PC-3 (cell line): ENCODE results near the gene ATL2. TPM values are rescaled to one million over a fixed set of nuclear protein-coding genes. Genes with fewer than 3 reads are reported as not detected.

Experiments used
- ATAC-seq: fragments of 200-7000 bp; cut with Tn5 transposase; 2 replicates; pipeline ENCODE4 v1.9.1; 2020; ENCODE audit warnings: mild to moderate bottlenecking, moderate library complexity
- BruUV-seq: library from RNA; stranded (reverse); fragments of 400-500 nt; replicated peaks from 2 replicates; lab custom pipeline; 2021; lab: Mats Ljungman, UMichigan
- CTCF ChIA-PET: fragments of 300-600 bp; sonication (Branson Sonifier 250); formaldehyde crosslinking; loops from one replicate; lab custom pipeline; 2022; ENCODE audit warnings: antibody characterized with exemption; lab: Charles Lee
- POLR2A ChIA-PET: fragments of 300-600 bp; sonication (Branson Sonifier 250); formaldehyde crosslinking; loops from one replicate; lab custom pipeline; 2022; ENCODE audit warnings: antibody characterized with exemption; ENCODE audit not compliant: unreplicated experiment; lab: Charles Lee
- DNase-seq: peaks from one replicate; pipeline ENCODE4 v3.0.0-alpha.2; 2015
- H2AFZ ChIP-seq: fragments of 300-600 bp; sonication (generic); 2 replicates; pipeline ENCODE4 v1.6.0; 2016; ENCODE audit warnings: antibody characterized with exemption, low read length
- H3F3A ChIP-seq: fragments of 300-600 bp; sonication (generic); one replicate; pipeline ENCODE4 v1.6.0; 2017; ENCODE audit warnings: antibody characterized with exemption, low read length, control low read depth, mild to moderate bottlenecking; ENCODE audit not compliant: unreplicated experiment
- H3K27ac ChIP-seq: fragments of 300-600 bp; sonication (generic); 2 replicates; pipeline ENCODE4 v1.5.1; 2016; ENCODE audit warnings: mild to moderate bottlenecking, low read length
- H3K27me3 ChIP-seq: fragments of 300-600 bp; sonication (generic); 2 replicates; pipeline ENCODE4 v1.6.1; 2016; ENCODE audit warnings: low read length, mixed read lengths
- H3K36me3 ChIP-seq: fragments of 300-600 bp; sonication (generic); 2 replicates; pipeline ENCODE4 v1.6.1; 2016; ENCODE audit warnings: low read depth, mixed run types, low read length, mixed read lengths
- H3K4me1 ChIP-seq: fragments of 300-600 bp; sonication (generic); 2 replicates; pipeline ENCODE4 v1.5.1; 2016; ENCODE audit warnings: low read length; ENCODE audit not compliant: insufficient read depth
- H3K4me2 ChIP-seq: fragments of 300-600 bp; sonication (generic); 2 replicates; pipeline ENCODE4 v1.6.0; 2016; ENCODE audit warnings: low read length
- H3K4me3 ChIP-seq: fragments of 300-600 bp; sonication (generic); 2 replicates; pipeline ENCODE4 v1.5.1; 2016; ENCODE audit warnings: mild to moderate bottlenecking, low read length, mixed read lengths
- H3K79me2 ChIP-seq: fragments of 300-600 bp; sonication (generic); 2 replicates; pipeline ENCODE4 v1.6.1; 2017; ENCODE audit warnings: low read length, mixed read lengths
- H3K9ac ChIP-seq: fragments of 300-600 bp; sonication (generic); 2 replicates; pipeline ENCODE4 v1.6.0; 2016; ENCODE audit warnings: mild to moderate bottlenecking, low read length
- H3K9me2 ChIP-seq: fragments of 300-600 bp; sonication (generic); replicated peaks from 2 replicates; pipeline ENCODE4 v1.6.1; 2016; ENCODE audit warnings: mixed run types, low read length, mixed read lengths
- H3K9me3 ChIP-seq: fragments of 300-600 bp; sonication (generic); 2 replicates; pipeline ENCODE4 v1.6.1; 2016; ENCODE audit warnings: low read length, mixed read lengths
- H4K20me1 ChIP-seq: fragments of 300-600 bp; sonication (generic); 2 replicates; pipeline ENCODE4 v1.6.1; 2016; ENCODE audit warnings: low read length, mixed read lengths
- CTCF ChIP-seq: fragments of 300-600 bp; sonication (generic); conservative IDR thresholded peaks from 2 replicates; pipeline ENCODE4 v1.5.1; 2017; ENCODE audit warnings: antibody characterized with exemption, low read depth, mild to moderate bottlenecking, low read length
- EZH2 ChIP-seq: fragments of 300-600 bp; sonication (generic); IDR thresholded peaks from one replicate; pipeline ENCODE4 v1.6.1; 2017; ENCODE audit warnings: antibody characterized with exemption, mild to moderate bottlenecking, low read length; ENCODE audit not compliant: unreplicated experiment
- EZH2phosphoT487 ChIP-seq: fragments of 300-600 bp; sonication (generic); IDR thresholded peaks from 2 replicates; pipeline ENCODE4 v1.6.1; 2018; ENCODE audit warnings: mild to moderate bottlenecking, antibody characterized with exemption, low read length, borderline replicate concordance
- intact Hi-C: fragments of 100-400 bp; cut with micrococcal nuclease; formaldehyde crosslinking; loops from 2 replicates; pipeline ENCODE4 v1.9.0; 2023
- total RNA-seq: library from RNA; depleted of rRNA; stranded (reverse); fragments of >200 nt; gene quantifications from 2 replicates; pipeline ENCODE4 v1.2.3, GENCODE V29; 2014

ATL2 gene
- total RNA-seq, 1 experiment from 2014 or later, result 89.4 TPM

GRCh38 chr2:38265461-38265860 is 111.6 kb downstream of the ATL2 start:
- Histone ChIP-seq H3F3A (no peaks in the 10 kb centered on the region), H3K4me1 (peaks cover 6% of the 10 kb centered on the region; the same call in 1 of the 2 replicates), H3K9ac (no peak overlapping the region), H3K4me3 (no peak overlapping the region), H3K4me2 (no peak overlapping the region), H3K79me2 (no peaks in the 10 kb centered on the region), H3K27me3 (no peaks in the 10 kb centered on the region), H3K36me3 (no peaks in the 10 kb centered on the region), H2AFZ (no peak overlapping the region), H3K27ac (no peak overlapping the region), H4K20me1 (no peaks in the 10 kb centered on the region), H3K9me2 (no peaks in the 10 kb centered on the region), H3K9me3 (no peaks in the 10 kb centered on the region)
- no peak for DNase-seq
- intact Hi-C loops, result no loop called here
- CTCF ChIA-PET, result no interaction called here
- ATAC-seq, result no peak
- no peak for TF ChIP-seq CTCF
- TF ChIP-seq EZH2, result no peak
- no peak for TF ChIP-seq EZH2phosphoT487
- POLR2A ChIA-PET, result no interaction called here
- no TSS peak for BruUV-seq

GRCh38 chr2:38264396-38265221 is 112.5 kb downstream of the ATL2 start:
- POLR2A ChIA-PET, result no interaction called here
- DNase-seq, result no peak
- intact Hi-C loops, result no loop called here
- H3K36me3 ChIP-seq, result no peaks in the 10 kb centered on the region
- CTCF ChIA-PET, result no interaction called here
- no peaks in the 10 kb centered on the region for H3K79me2 ChIP-seq
- BruUV-seq, result no TSS peak
- no peak overlapping the region for H3K4me2 ChIP-seq
- peaks cover 6% of the 10 kb centered on the region; the same call in 1 of the 2 replicates for H3K4me1 ChIP-seq
- no peak for ATAC-seq
- H3K9me2 ChIP-seq, result no peaks in the 10 kb centered on the region
- H3K27me3 ChIP-seq, result no peaks in the 10 kb centered on the region
- no peak overlapping the region for H3K4me3 ChIP-seq
- no peak overlapping the region for H2AFZ ChIP-seq
- H3K9me3 ChIP-seq, result no peaks in the 10 kb centered on the region
- H3K27ac ChIP-seq, result no peak overlapping the region
- no peak for TF ChIP-seq CTCF
- no peak for TF ChIP-seq EZH2phosphoT487
- no peak for TF ChIP-seq EZH2
- no peaks in the 10 kb centered on the region for H4K20me1 ChIP-seq
- no peak overlapping the region for H3K9ac ChIP-seq
- no peaks in the 10 kb centered on the region for H3F3A ChIP-seq

- intact Hi-C loops, result no loop called here
- no peaks in the 10 kb centered on the region for H3F3A ChIP-seq
- BruUV-seq, result no TSS peak
- POLR2A ChIA-PET, result no interaction called here
- no peaks in the 10 kb centered on the region for H3K27me3 ChIP-seq
- peaks cover 6% of the 10 kb centered on the region; the same call in 1 of the 2 replicates for H3K4me1 ChIP-seq
- H3K9me3 ChIP-seq, result no peaks in the 10 kb centered on the region
- no peak for DNase-seq
- no peak overlapping the region for H3K4me2 ChIP-seq
- H3K79me2 ChIP-seq, result no peaks in the 10 kb centered on the region
- H3K4me3 ChIP-seq, result no peak overlapping the region
- H3K27ac ChIP-seq, result no peak overlapping the region
- TF ChIP-seq EZH2, result no peak
- no peak for TF ChIP-seq EZH2phosphoT487
- TF ChIP-seq CTCF, result no peak
- CTCF ChIA-PET, result no interaction called here
- H3K9me2 ChIP-seq, result no peaks in the 10 kb centered on the region
- no peak overlapping the region for H3K9ac ChIP-seq
- H4K20me1 ChIP-seq, result no peaks in the 10 kb centered on the region
- no peak overlapping the region for H2AFZ ChIP-seq
- ATAC-seq, result no peak
- H3K36me3 ChIP-seq, result no peaks in the 10 kb centered on the region
These were observed 113.8 kb downstream of the ATL2 start for GRCh38 chr2:38263293-38263692.
